Hematopoietic multipotent progenitor cell treated with erythropoietin and hydrocortisone succinate and interleukin-3 and kit ligand, for 8 days (in vitro differentiated cells): ENCODE measurements around the gene TRIO.
"Not testable (repeated sequence)": the region's sequence is repeated elsewhere in the genome, so short reads cannot be mapped to it uniquely, and the experiment has no call there.

ENCODE experiments used
- DNase-seq: peaks from one replicate; pipeline ENCODE4 v3.0.0-alpha.2; 2015

The TRIO gene

DNA sequence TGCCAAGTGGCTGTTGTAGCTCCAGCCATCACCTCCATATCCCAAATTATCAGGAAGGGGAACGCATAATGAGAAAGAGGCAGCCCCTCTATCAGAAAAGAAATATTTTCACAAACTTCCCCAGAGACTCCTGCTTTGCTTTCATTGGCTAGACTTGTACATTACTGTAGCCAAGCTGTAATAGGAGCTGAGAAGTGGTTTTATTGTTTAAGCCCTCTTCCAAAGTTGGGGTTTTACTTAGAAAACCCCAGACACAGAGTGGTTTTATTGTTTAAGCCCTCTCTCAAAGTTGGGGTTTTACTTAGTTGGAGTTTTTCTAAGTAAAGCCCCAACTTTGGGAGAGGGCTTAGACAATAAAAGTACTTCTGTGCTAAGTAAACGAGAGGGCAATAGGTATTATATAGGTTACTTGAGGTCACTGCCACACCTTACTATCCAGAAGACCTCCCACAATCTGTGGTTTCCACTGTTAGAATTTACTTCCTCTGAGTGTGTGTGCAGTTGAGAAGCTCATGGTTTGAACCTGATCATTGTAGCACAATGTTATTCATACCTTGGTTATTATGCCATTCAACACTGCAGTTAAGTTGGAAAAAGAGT lies 222.8 kb downstream of the TRIO start:
- DNase-seq = no peak

DNA sequence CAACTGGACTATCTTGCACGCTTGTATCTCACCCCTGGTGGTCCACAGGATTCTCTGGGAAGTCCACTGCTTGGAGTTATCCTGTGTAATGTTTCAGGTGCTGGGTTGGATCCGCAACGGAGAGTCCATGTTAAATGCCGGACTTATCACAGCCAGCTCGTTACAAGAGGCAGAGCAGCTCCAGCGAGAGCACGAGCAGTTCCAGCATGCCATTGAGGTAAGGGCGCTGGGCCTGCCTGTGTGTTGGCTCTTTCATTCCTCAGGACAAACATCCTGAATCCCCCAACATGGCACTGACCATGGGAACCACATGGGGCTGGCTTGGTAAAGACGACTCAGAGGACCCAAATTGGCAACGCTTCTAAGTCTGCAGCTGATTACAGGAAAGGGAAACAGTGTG lies 223.6 kb downstream of the TRIO start:
- no peak for DNase-seq

GRCh38 chr5:14367364-14367763 lies 224.2 kb downstream of the TRIO start:
- no peak for DNase-seq

DNA sequence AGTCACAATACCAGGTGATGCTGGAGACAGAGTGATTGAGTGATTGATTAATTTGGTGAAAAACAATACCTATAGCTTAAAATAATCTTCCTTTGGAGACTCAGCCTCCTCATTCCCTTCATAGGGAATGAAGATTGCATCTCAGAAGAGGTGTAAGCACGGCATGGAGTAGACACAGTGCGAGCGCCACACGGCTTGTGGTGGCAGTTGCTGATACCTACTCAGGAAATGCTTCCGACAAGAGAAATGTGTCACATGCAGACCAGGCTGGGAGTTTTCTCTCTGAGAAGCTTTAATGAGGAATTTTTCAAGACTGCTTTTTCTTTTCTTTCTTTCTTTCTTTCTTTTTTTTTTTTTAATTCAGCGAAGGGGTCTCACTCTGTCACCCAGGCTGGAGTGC lies 226.6 kb downstream of the TRIO start:
- no peak for DNase-seq

- no peak for DNase-seq
Measured at GRCh38 chr5:14370386-14370785, 227.2 kb downstream of the TRIO start.

DNA sequence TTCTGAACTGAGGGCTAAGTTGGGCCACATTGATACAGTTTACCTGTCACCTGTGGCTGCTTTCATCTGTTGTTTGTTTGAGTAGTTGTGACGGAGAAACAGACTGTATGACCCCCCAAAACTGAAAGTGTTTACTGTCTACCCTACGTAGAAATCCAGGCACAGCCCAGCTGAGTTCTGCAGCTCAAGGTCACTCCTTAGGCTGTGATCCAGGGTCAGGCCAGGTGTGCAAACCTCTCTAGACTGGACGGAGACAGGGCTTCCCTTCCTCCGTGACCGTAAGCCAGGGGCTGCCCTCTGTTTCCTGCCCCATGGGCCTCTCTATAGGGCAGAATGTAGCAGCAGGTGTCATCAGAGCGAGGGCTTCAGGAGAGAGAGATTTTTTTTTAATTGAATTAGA lies 230.5 kb downstream of the TRIO start:
- no peak for DNase-seq

GRCh38 chr5:14374100-14374499 lies 231.0 kb downstream of the TRIO start:
- DNase-seq = no peak

DNA sequence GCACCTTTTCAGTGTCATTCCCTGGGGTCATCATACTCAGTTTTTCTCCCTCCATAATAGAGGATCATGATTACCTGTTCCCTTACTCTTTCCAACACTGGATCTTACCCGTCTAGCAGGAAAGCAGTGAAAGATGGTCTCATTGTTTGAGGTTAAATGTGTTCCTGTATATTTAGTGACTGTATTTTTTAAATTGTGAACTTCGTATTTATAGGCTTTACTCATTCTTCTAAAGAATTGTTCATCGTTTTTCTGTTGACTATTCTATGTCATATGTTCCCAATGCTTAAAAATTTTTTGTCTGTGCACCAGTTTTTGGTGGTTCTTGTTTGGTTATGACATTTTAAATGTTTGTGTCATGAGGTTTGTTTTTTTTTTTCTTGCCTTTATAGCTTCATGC lies 233.6 kb downstream of the TRIO start:
- no peak for DNase-seq

GRCh38 chr5:14379739-14380497 lies 236.8 kb downstream of the TRIO start:
- no peak for DNase-seq

DNA sequence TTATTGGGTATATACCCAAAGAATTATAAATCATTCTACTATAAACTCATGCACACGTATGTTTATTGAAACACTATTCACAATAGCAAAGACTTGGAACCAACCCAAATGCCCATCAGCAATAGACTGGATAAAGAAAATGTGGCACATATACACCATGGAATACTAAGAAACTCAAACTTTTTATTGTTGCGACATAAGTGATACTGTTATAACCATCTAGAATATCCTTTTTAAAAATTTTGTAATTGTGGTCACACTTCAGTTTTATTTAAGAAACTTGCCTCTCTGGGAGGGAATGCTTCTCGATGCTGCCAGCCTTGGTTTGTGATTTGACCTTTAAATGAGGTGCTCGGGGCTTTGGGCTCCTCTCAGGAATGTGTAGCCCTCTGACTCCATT lies 237.6 kb downstream of the TRIO start:
- DNase-seq = no peak

DNA sequence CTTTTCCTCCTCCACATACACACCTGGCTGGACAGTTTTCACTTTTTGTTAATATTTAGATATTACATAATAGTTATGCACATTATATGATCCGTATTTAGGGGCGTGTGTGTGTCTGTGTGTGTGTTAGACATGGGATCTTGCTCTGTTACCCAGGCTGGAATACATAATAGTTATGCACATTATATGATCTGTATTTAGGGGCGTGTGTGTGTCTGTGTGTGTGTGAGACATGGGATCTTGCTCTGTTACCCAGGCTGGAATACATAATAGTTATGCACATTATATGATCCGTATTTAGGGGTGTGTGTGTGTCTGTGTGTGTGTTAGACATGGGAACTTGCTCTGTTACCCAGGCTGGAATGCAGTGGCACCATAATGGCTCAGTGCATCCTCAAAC lies 239.5 kb downstream of the TRIO start:
- no peak for DNase-seq

GRCh38 chr5:14383923-14384322 lies 240.8 kb downstream of the TRIO start:
- DNase-seq = no peak

GRCh38 chr5:14385019-14385418 lies 241.9 kb downstream of the TRIO start:
- DNase-seq = no peak

- DNase-seq = no peak
Measured at GRCh38 chr5:14386884-14387624, 243.9 kb downstream of the TRIO start.

- DNase-seq = no peak
Measured at GRCh38 chr5:14388741-14389140, 245.6 kb downstream of the TRIO start.

DNA sequence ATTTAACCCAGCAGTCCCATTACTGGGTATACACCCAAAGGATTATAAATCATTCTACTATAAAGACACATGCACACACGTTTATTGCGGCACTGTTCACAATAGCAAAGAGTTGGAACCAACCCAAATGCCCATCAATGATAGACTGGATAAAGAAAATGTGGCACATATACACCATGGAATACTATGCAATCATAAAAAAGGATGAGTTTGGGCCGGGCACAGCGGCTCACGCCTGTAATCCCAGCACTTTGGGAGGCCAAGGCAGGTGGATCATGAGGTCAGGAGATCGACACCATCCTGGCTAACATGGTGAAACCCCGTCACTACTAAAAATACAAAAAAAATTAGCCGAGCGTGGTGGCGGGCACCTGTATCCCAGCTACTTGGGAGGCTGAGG lies 249.4 kb downstream of the TRIO start:
- DNase-seq = not testable (repeated sequence)

GRCh38 chr5:14394365-14394764 lies 251.2 kb downstream of the TRIO start:
- no peak for DNase-seq

DNA sequence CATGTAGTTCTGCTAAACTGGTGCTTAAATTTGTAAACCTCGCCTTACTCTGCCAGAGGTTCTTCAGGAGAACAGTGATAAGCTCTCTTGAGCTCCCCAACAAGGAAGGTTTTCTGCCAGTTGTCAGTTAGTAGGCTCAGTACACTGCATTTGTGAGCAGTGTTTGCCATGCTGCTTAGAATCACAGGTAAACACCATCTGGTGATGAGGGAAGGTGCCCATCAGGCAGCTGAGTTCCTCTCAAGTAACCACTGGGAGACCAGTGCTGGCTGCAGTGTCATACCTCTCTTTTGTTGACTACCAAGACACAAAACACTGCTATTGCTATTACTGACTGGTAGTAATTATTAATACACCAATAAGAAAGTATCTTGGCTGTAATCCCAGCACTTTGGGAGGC lies 252.3 kb downstream of the TRIO start:
- no peak for DNase-seq

GRCh38 chr5:14396066-14396465 lies 252.9 kb downstream of the TRIO start:
- no peak for DNase-seq

DNA sequence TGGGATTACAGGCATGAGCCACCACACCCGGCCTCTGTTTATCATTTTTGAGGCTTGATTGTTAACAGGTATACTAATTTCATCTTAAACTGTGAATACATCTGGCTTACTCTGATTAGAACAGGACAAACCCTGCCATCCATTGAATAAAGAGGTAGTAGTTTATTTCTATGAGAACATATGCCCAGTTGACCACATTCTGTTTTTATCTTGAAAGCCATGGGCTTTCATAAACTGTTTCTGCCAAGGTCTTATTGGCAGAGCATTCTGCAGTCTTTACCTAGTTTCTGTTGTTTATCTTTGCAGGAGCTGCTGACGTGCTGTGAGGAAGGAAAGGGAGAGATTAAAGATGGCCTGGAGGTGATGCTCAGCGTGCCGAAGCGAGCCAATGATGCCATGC lies 253.6 kb downstream of the TRIO start:
- DNase-seq = peak; percentile 64

- no peak for DNase-seq
Measured at GRCh38 chr5:14397717-14398116, 254.6 kb downstream of the TRIO start.

DNA sequence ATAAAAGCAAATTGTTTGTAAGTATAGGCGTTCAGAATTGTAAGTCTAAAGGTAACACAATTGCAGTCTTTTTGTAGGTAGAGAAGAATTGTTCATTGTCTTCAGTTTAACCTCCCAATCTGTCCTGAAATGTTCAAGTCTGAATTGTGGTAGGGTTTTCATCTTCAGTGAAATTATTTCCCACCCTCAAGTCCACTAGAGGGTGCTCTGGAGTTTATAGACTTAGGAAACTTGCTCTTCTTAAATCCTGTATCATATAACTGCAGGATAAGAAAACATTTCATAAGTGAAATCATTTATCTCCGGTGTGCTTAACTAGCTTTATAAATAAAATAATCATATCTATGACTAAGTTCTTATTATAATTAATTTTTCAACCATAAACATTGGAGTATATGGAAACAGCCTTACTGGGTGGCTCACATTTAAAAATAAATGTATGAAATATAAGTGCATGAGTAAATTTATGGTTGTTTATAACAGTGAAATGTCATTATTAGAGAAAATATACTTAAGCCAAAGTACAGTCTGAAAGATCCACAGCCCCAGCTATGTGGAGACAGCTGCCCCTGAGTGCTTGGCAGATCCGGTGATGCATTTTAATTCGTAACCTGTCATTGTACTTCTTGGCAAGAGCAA lies 256.0 kb downstream of the TRIO start:
- DNase-seq = peak; percentile 79

GRCh38 chr5:14400085-14400484 lies 256.9 kb downstream of the TRIO start:
- no peak for DNase-seq

DNA sequence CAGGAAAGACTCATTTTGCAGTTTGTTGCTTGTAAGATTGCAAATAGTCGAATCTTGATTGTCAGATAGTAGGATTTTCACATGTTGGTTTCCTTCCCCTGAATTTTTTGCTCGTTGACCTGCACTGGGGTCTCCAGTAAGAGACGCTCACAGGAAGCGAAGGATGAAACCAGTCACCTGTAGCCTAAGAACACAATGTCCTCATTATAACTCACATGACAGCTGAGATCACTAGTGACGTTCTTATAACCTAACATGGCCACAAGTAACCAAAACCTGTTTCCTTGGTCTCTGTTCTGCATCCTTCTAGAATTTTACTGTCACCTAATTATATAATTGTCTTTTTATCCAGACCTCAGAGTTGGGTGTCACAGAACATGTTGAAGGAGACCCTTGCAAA lies 257.5 kb downstream of the TRIO start:
- DNase-seq = no peak
